Uterus (tissue), 4 donors: ENCODE measurements around the gene BTBD19. TPM values are rescaled to one million over a fixed set of nuclear protein-coding genes. Genes with fewer than 3 reads are reported as not detected.

Source experiments
- DNase-seq, 2 donors: peaks; one replicate each; pipeline ENCODE4 v3.0.0-alpha.2; 2019 to 2020
- H3K27ac ChIP-seq, 2 donors: fragments of 200-600 bp; sonication (generic); 1 replicate in 1 of 2; 2 replicates in 1 of 2; pipeline ENCODE4 v1.5.1; 2016 to 2018
- H3K27me3 ChIP-seq, 2 donors: fragments of 200-600 bp; sonication (generic); one replicate each; pipeline ENCODE4 v1.5.1; 2018 to 2019; ENCODE audit warnings: control low read depth in 1 of 2
- H3K36me3 ChIP-seq, 2 donors: fragments of 200-600 bp; sonication (generic); one replicate each; pipeline ENCODE4 v1.5.1; 2019; ENCODE audit warnings: control low read depth in 1 of 2
- H3K4me1 ChIP-seq, 2 donors: fragments of 200-600 bp; sonication (generic); one replicate each; pipeline ENCODE4 v1.5.1; 2018 to 2019; ENCODE audit warnings: control low read depth in 1 of 2
- H3K4me3 ChIP-seq, 2 donors: fragments of 200-600 bp; sonication (generic); 1 replicate in 1 of 2; 2 replicates in 1 of 2; pipeline ENCODE4 v1.5.1; 2018 to 2019; ENCODE audit warnings: mild to moderate bottlenecking in 1 of 2
- H3K9me3 ChIP-seq, 2 donors: fragments of 200-600 bp; sonication (generic); one replicate each; pipeline ENCODE4 v1.5.1; 2019; ENCODE audit warnings: control low read depth in 1 of 2
- CTCF ChIP-seq, 4 experiments: fragments of 200-600 bp in 2 of 4; fragments of 450-650 bp in 2 of 4; sonication (generic) in 2 of 4; IDR thresholded peaks; one replicate each; pipeline ENCODE4 v1.5.1; 2016 to 2019; ENCODE audit warnings: antibody characterized with exemption in 4 of 4, mild to moderate bottlenecking in 2 of 4, moderate library complexity in 1 of 4
- POLR2A ChIP-seq, 2 donors: fragments of 450-650 bp; IDR thresholded peaks; one replicate each; pipeline ENCODE4 v1.6.1; 2016; ENCODE audit warnings: antibody characterized with exemption in 2 of 2, mild to moderate bottlenecking in 1 of 2, moderate library complexity in 1 of 2
- intact Hi-C: fragments of 100-400 bp; cut with DNase I; formaldehyde crosslinking; loops from one replicate; pipeline ENCODE4 v1.15.1; 2023; ENCODE audit warnings: low total_unique reads
- total RNA-seq, 4 donors: library from RNA; depleted of rRNA in 3 of 4; stranded (reverse); fragments of >200 nt in 3 of 4; gene quantifications; one replicate each; pipeline versions ENCODE4 v1.1.0 to v1.2.4, GENCODE V29; 2014 to 2023
- donor health status: DM: yes; HTN: yes; CAD: no.

The BTBD19 gene
- total RNA-seq, 4 donors from 2014 or later = 3.8 to 41.9 (median 6.6) TPM

GRCh38 chr1:44803062-44803311, 5.3 kb upstream of the BTBD19 start:
- Histone ChIP-seq H3K4me3 (no peak overlapping the region), H3K27ac (peak overlapping the region; percentile 88 to 97), H3K4me1 (peaks cover 11 to 26% of the 10 kb centered on the region in 2 donors), H3K9me3 (no peaks in the 10 kb centered on the region), H3K27me3 (no peaks in the 10 kb centered on the region), H3K36me3 (no peaks in the 10 kb centered on the region)
- no peak for DNase-seq
- intact Hi-C loops = no loop called here
- no peak for TF ChIP-seq CTCF (IDR thresholded peaks at IDR 0.05)
- TF ChIP-seq POLR2A (IDR thresholded peaks at IDR 0.05) = no peak

GRCh38 chr1:44803312-44804095, 4.8 kb upstream of the BTBD19 start:
- H3K9me3 ChIP-seq = no peaks in the 10 kb centered on the region
- H3K4me3 ChIP-seq = no peak overlapping the region
- H3K27ac ChIP-seq = peak overlapping the region; percentile 88 to 97
- H3K36me3 ChIP-seq = no peaks in the 10 kb centered on the region
- no peaks in the 10 kb centered on the region for H3K27me3 ChIP-seq
- TF ChIP-seq POLR2A (IDR thresholded peaks at IDR 0.05) (no peak), CTCF (IDR thresholded peaks at IDR 0.05) (no peak)
- H3K4me1 ChIP-seq = peaks cover 13 to 31% of the 10 kb centered on the region in 2 donors
- intact Hi-C loops = no loop called here
- peak in 1 of 2 donors; percentile 15 for DNase-seq

- DNase-seq = peak in 1 of 2 donors; percentile 20
- H3K4me1 ChIP-seq = peaks cover 19 to 47% of the 10 kb centered on the region in 2 donors
- peak overlapping the region; percentile 99 to 100 for H3K27ac ChIP-seq
- H3K4me3 ChIP-seq = no peak overlapping the region
- intact Hi-C loops = no loop called here
- no peaks in the 10 kb centered on the region for H3K36me3 ChIP-seq
- TF ChIP-seq CTCF (IDR thresholded peaks at IDR 0.05) = no peak
- no peaks in the 10 kb centered on the region for H3K27me3 ChIP-seq
- H3K9me3 ChIP-seq = no peaks in the 10 kb centered on the region
Observed at GRCh38 chr1:44805311-44806024, 2.9 kb upstream of the BTBD19 start.

- Histone ChIP-seq H3K4me3 (no peak overlapping the region), H3K36me3 (no peaks in the 10 kb centered on the region), H3K27ac (peak overlapping the region; percentile 99 to 100), H3K9me3 (no peaks in the 10 kb centered on the region), H3K27me3 (no peaks in the 10 kb centered on the region), H3K4me1 (peaks cover 21 to 54% of the 10 kb centered on the region in 2 donors)
- TF ChIP-seq CTCF (IDR thresholded peaks at IDR 0.05) (no peak), POLR2A (IDR thresholded peaks at IDR 0.05) (no peak)
- intact Hi-C loops = no loop called here
- peak in 1 of 2 donors; percentile 47 for DNase-seq
Observed at GRCh38 chr1:44806025-44806703, 2.2 kb upstream of the BTBD19 start.
